DMS53 treated with DMSO at 0.1 percent for 48 hours (cell line): ENCODE data around the gene FAM181B.

Source experiments
- DNase-seq: peaks from one replicate; lab custom pipeline; 2025; ENCODE audit not compliant: unreplicated experiment; lab: John Stamatoyannopoulos, UW

The FAM181B gene

GRCh38 chr11:82733444-82734119 lies at the start of gene FAM181B:
Gene FAM181B, minus strand, starts transcription at chr11:82733864. Its CDS starts 135 bp downstream, at chr11:82733729.
- DNase-seq = peak; percentile 67

- no peak for DNase-seq
Measured at GRCh38 chr11:82782825-82783374, 49.2 kb upstream of the FAM181B start.

DNA sequence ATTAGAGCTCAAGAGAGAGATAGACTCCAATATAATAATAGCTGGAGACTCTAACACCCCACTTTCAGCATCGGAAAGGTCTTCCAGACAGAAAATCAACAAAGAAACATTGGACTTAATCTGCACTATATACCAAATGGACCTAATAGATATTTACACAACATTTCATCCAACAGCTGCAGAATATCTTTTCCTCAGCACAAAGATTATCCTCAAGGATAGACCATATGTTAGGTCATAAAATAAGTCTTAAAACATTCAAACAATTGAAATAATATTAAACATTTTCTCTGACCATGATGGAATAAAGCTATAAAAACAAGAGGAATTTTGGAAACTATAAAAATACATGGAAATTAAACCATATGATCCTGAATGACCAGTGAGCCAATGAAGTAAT lies 45.1 kb upstream of the FAM181B start:
- DNase-seq = no peak

- DNase-seq = no peak
Measured at GRCh38 chr11:82776377-82776776, 42.7 kb upstream of the FAM181B start.

- DNase-seq = peak; percentile 73
Measured at GRCh38 chr11:82775736-82776346, 42.2 kb upstream of the FAM181B start.

DNA sequence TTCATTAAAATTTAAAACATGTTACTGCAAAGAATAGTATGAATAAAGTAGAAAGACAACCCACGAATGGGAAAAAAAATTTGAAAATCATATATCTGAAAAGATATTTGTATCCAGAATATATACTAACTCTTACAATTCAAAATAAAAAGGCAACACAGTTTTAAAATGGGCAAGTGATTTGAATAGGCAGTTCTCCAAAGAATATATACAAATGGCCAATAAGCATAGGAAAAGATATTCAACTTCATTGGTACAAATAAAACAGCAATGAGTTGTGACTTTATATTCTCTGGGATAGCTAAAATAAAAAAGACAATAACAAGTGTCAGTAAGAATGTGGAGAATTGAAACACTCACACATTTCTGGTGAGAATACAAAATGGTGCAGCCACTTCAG lies 41.6 kb upstream of the FAM181B start:
- DNase-seq = no peak

- no peak for DNase-seq
Measured at GRCh38 chr11:82771781-82772180, 38.1 kb upstream of the FAM181B start.

DNA sequence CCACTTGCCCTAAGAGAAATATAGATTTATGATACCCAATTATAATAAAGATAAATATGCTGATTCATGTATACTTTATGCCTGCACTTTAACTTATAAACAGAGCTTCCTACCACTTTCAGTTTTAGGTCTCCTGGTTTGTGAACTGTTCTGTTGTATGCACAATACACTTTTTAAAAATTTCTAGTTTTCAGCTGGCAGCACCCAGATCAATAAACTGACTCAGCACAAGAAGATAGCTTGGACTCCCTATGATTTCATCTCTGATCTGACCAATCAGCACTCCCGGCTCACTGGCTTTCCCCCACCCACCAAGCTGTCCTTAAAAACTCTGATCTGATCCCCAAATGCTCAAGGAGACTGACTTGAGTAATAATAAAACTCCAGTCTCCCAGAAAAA lies 33.5 kb upstream of the FAM181B start:
- DNase-seq = no peak

GRCh38 chr11:82765466-82766034 lies 31.9 kb upstream of the FAM181B start:
- no peak for DNase-seq

GRCh38 chr11:82763167-82763566 lies 29.5 kb upstream of the FAM181B start:
- no peak for DNase-seq

DNA sequence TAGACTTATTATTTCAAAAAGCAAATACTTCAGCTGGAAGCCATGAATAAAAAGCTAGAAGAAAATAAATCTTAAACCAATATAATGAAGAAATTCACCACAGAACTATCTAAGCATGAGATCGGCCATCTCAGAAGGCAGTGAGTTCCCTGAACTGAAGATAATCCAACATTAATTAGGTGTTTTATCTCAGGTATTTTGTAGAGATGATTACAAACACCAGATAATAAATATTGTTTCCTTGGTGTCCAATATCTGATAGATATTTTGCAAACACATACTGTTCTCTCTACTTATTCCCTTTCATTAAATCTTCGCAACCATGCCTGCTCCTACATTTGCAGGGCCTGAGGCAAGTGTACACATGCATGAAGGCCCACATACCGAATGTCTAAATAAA lies 26.0 kb upstream of the FAM181B start:
- no peak for DNase-seq

- DNase-seq = no peak
Measured at GRCh38 chr11:82757660-82758357, 24.1 kb upstream of the FAM181B start.

DNA sequence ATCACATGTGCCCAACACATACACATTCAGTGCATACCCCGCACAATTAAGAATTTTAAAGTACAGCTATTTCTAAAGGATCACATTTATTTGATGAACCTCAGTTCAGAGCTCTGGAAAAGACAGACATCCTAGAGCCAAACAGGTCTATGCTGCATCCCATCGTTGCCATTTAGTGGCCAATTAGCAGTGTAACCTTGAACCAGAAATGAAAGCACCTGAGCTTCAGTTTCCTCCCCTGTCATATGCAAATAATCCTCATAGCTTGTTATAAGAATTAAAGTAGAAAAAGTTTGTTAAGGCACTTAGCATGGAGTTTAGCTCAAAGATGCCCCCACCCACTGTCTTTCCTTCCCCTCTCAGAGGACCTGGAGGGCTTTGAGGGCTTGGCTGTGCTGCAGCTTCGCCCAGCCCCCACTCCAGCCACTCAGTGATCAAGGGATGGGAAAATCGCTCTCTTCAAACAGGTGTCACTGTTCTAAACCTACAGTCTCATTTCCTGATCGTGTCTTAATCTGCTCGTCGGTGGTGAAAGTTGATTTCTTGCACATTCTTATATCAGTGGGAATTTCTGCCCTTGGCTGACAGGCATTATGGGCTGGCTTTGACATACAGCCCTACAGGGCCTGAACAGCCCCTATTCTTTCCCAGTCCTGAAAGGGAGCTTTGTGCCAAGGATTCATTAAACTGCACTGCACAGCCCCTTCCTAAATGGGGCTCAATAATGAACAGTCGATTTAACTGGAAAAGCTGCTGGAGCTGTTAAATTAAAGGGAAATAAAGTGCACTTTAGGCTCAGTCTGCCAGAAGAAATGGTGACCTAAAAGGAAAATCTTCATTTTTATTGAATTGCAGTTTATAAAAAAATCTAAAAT lies 23.3 kb upstream of the FAM181B start:
- DNase-seq = peak; percentile 51

GRCh38 chr11:82754410-82754809 lies 20.7 kb upstream of the FAM181B start:
- DNase-seq = no peak

- no peak for DNase-seq
Measured at GRCh38 chr11:82753921-82754320, 20.3 kb upstream of the FAM181B start.

GRCh38 chr11:82752801-82753200 lies 19.1 kb upstream of the FAM181B start:
- no peak for DNase-seq

DNA sequence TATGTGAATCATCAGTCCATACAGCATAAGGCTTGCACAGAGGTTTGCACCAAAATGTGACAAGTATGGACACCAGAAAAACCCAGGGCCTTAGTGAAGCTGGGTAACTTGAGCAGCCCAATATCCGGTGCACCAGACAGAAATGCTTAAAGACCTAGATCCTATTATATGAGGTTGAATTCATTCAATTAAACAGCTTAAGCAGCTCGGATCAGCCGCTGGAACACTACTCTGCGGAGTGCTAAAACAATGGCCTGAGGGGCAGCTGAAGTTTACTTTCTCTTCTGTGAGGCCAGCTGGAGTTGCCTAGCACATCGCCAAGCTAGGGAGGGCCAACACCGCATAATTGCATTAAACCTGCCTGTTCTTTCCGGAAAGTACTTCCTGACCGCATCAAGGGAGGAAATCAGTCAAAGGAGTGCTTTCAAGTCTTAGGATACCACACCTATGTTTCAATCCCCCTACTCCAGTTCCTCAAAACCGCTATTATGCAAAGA lies 17.0 kb upstream of the FAM181B start:
- DNase-seq = no peak

GRCh38 chr11:82747471-82747870 lies 13.8 kb upstream of the FAM181B start:
- no peak for DNase-seq

- no peak for DNase-seq
Measured at GRCh38 chr11:82738091-82738490, 4.4 kb upstream of the FAM181B start.

DNA sequence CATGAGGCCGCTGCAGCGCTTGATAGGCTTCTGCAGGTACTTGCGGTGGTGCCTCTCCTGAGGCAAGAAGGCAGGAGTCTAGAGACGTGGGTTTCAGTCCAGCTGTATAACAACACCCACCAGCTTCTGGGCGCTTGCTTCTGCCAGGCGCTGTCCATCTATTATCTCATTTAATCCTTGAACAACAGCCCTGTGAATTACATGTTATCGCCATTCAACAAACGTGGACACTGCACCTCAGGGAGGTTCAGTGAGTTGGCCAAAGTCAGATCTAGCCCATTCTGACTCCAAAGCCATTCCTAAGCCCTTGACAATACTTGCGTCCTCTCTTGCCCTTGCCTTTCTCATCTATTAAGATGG lies 436 bp upstream of the FAM181B start:
- no peak for DNase-seq
